ENCODE results near the gene SAMD8.
A peak's percentile ranks its signal among the peaks of the same experiment; 100 is the strongest.

SAMD8 gene

DNA sequence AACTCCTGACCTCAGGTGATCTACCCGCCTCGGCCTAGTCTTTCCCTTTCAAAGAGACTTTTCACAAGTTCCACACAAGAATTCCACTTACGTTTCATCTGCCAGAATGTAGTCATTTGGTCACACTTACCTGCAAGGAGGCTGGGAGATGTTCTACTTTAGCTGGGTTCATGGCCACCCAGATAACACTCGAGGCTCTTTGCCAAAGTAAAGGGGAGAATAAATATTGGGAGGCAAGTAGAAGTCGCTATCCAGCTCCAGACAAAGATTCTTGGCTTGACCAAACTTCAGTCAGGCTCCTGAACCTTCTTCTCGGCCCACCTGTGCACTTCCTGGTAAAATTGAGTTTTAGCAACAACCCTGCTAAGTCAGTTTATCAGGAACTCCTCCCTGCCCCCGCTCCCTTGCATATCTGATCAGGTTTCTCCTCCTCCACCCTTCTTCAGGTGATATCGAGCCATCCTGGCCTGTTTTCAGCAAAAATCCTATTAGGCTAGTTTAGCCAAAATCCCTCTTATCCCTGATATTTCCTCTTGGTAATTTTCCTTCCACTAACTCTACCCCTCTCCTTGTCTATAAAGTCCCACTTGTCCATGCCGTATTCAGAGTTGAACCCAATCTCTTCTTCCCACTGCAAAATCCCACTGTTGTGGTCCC is 25.1 kb upstream of the SAMD8 start:
- Histone ChIP-seq H3K27ac (ENCODE audit: low read depth, low read length) (no peak overlapping the region), H3K4me3 (ENCODE audit: low read depth, low read length) (no peak overlapping the region), H3K9me3 (ENCODE audit: control insufficient read depth, insufficient read depth, low read length) (no peaks in the 10 kb centered on the region), H3K27me3 (ENCODE audit: control insufficient read depth, insufficient read depth, low read length) (no peaks in the 10 kb centered on the region), H3K9ac (ENCODE audit: low read depth, low read length) (no peak overlapping the region), H3K4me1 (ENCODE audit: control insufficient read depth, insufficient read depth, low read length) (peaks cover 32% of the 10 kb centered on the region), H3K36me3 (ENCODE audit: control insufficient read depth, insufficient read depth, low read length) (no peaks in the 10 kb centered on the region)

DNA sequence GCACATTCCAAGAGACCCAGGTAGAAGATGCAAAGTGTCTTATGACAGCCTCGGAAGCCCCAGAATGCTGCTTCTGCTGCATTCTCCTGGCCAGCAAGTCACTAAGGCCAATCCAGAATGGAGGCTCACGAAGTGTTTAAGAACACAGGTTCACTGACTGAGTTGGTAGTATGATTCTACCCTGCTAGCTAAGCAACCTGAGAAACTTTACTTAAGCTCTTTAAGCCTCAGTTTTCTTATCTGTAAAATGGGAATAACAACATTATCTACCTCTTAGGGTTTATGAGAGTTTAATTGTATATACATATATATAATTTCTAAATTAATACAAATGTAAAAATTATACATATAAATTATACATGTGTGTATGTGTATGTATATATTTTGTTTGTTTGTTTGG is 22.8 kb upstream of the SAMD8 start:
- Histone ChIP-seq H3K4me1 (ENCODE audit: control insufficient read depth, insufficient read depth, low read length) (peaks cover 25% of the 10 kb centered on the region), H3K27me3 (ENCODE audit: control insufficient read depth, insufficient read depth, low read length) (no peaks in the 10 kb centered on the region), H3K9me3 (ENCODE audit: control insufficient read depth, insufficient read depth, low read length) (no peaks in the 10 kb centered on the region), H3K27ac (ENCODE audit: low read depth, low read length) (no peak overlapping the region), H3K4me3 (ENCODE audit: low read depth, low read length) (no peak overlapping the region), H3K9ac (ENCODE audit: low read depth, low read length) (no peak overlapping the region), H3K36me3 (ENCODE audit: control insufficient read depth, insufficient read depth, low read length) (no peaks in the 10 kb centered on the region)

DNA sequence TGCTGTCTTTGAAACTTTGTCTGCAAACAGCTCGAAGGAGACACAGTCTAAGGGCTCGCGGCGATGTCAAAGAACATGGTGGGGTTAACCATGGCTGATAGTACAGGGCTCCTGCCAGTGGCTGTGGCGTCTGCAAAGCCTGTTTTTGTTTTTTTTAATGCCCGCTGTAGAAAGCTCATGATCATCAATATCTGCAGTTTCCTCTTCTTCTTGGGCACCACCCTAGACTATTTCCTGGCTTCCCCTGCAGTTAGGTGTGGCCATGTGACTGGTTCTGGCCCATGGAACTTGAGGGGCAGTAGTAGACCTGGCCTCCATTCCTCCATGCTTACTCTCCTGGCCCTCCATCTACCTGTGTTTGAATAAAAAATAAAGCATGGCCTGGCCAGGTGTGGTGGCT is 21.8 kb upstream of the SAMD8 start:
- no peak overlapping the region for H3K9ac ChIP-seq (ENCODE audit: low read depth, low read length)
- H3K36me3 ChIP-seq (ENCODE audit: control insufficient read depth, insufficient read depth, low read length) = no peaks in the 10 kb centered on the region
- no peak overlapping the region for H3K27ac ChIP-seq (ENCODE audit: low read depth, low read length)
- H3K4me3 ChIP-seq (ENCODE audit: low read depth, low read length) = no peak overlapping the region
- H3K27me3 ChIP-seq (ENCODE audit: control insufficient read depth, insufficient read depth, low read length) = no peaks in the 10 kb centered on the region
- no peaks in the 10 kb centered on the region for H3K9me3 ChIP-seq (ENCODE audit: control insufficient read depth, insufficient read depth, low read length)
- H3K4me1 ChIP-seq (ENCODE audit: control insufficient read depth, insufficient read depth, low read length) = peaks cover 15% of the 10 kb centered on the region

DNA sequence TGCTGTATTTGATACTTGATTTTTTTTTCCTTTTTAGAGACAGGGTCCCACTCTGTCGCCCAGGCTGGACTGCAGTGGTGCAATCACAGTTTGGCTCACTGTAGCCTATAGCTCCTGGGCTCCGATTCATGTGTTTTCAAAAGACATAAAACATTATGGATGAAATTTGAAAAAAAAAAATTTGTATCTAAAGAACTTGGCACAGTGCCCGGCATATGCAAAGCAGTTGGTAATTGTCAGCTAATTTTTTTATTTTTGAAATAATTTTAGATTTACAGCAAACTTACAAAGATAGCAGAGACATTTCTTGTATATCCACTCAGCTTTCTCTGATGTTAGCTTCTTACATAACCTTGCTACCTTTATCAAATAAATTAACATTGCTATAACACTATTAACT is 20.3 kb upstream of the SAMD8 start:
- Histone ChIP-seq H3K27me3 (ENCODE audit: control insufficient read depth, insufficient read depth, low read length) (no peaks in the 10 kb centered on the region), H3K4me3 (ENCODE audit: low read depth, low read length) (no peak overlapping the region), H3K27ac (ENCODE audit: low read depth, low read length) (no peak overlapping the region), H3K9ac (ENCODE audit: low read depth, low read length) (no peak overlapping the region), H3K9me3 (ENCODE audit: control insufficient read depth, insufficient read depth, low read length) (no peaks in the 10 kb centered on the region), H3K4me1 (ENCODE audit: control insufficient read depth, insufficient read depth, low read length) (peaks cover 12% of the 10 kb centered on the region; the same call in 1 of the 2 replicates), H3K36me3 (ENCODE audit: control insufficient read depth, insufficient read depth, low read length) (no peaks in the 10 kb centered on the region)

DNA sequence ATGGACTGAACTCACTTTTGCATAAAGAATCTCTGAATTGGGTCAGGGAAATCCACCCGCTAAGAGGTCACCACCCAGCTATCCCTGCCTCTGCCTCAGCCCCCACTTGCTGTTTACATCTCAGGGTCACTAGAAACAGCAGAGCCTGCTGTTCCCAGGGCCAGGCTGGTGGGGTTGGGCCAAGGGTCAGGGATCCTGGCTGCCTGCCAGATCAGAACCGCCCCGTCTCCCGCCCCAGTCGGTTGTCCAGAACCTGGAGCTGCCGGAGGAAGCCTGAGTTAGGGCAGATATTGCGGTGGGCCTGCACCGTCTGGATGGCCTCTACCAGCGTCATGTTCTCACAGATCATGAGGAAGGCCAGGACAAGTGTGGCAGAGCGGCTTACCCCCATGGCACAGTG is 17.0 kb upstream of the SAMD8 start:
- Histone ChIP-seq H3K4me3 (ENCODE audit: low read depth, low read length) (no peak overlapping the region), H3K9me3 (ENCODE audit: control insufficient read depth, insufficient read depth, low read length) (no peaks in the 10 kb centered on the region), H3K27ac (ENCODE audit: low read depth, low read length) (no peak overlapping the region), H3K4me1 (ENCODE audit: control insufficient read depth, insufficient read depth, low read length) (0 out of 2 replicates have a peak, but pooled peaks cover 2% of the 10 kb centered on the region), H3K27me3 (ENCODE audit: control insufficient read depth, insufficient read depth, low read length) (no peaks in the 10 kb centered on the region), H3K36me3 (ENCODE audit: control insufficient read depth, insufficient read depth, low read length) (no peaks in the 10 kb centered on the region), H3K9ac (ENCODE audit: low read depth, low read length) (no peak overlapping the region)

DNA sequence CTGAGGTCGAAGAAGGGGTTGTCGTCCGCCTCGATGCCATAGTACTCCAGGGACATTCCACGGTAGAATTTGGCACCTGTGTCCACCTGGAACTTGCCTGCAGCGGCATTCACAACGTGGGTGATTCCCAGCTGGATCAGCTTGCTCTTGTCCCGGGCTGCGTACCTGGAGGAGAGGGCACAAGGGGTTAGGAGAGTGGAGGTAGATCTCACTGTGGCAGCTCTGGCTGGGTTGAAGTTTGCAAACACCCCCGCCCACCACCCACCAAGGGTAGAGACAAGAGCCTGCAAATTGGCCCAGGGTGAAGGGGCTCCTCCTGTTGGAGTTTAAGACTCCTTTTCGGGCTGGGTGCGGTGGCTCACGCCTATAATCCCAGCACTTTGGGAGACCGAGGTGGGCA is 15.8 kb upstream of the SAMD8 start:
- Histone ChIP-seq H3K9ac (ENCODE audit: low read depth, low read length) (no peak overlapping the region), H3K36me3 (ENCODE audit: control insufficient read depth, insufficient read depth, low read length) (no peaks in the 10 kb centered on the region), H3K27me3 (ENCODE audit: control insufficient read depth, insufficient read depth, low read length) (no peaks in the 10 kb centered on the region), H3K9me3 (ENCODE audit: control insufficient read depth, insufficient read depth, low read length) (no peaks in the 10 kb centered on the region), H3K27ac (ENCODE audit: low read depth, low read length) (no peak overlapping the region), H3K4me1 (ENCODE audit: control insufficient read depth, insufficient read depth, low read length) (peaks cover 11% of the 10 kb centered on the region), H3K4me3 (ENCODE audit: low read depth, low read length) (no peak overlapping the region)

DNA sequence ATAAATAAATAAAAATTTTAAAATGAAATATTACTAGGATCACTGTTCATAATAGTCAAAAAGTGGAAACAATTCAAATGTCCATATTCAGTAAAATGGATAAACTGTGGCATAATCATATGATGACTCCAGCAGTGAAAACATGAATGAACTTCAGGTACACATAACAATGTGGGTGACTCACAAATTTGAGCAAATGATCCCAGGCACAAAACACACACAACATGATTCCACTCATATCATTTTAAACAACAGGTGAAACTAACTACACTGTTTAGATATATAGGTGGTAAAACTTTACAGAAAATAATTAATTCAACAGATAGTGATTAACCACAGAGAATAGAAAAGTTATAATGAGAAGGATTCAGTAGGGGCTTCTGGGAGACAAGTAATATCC is 14.7 kb upstream of the SAMD8 start:
- H3K9me3 ChIP-seq (ENCODE audit: control insufficient read depth, insufficient read depth, low read length) = no peaks in the 10 kb centered on the region
- no peaks in the 10 kb centered on the region for H3K36me3 ChIP-seq (ENCODE audit: control insufficient read depth, insufficient read depth, low read length)
- H3K27ac ChIP-seq (ENCODE audit: low read depth, low read length) = no peak overlapping the region
- H3K4me3 ChIP-seq (ENCODE audit: low read depth, low read length) = no peak overlapping the region
- H3K4me1 ChIP-seq (ENCODE audit: control insufficient read depth, insufficient read depth, low read length) = peaks cover 15% of the 10 kb centered on the region
- no peaks in the 10 kb centered on the region for H3K27me3 ChIP-seq (ENCODE audit: control insufficient read depth, insufficient read depth, low read length)
- H3K9ac ChIP-seq (ENCODE audit: low read depth, low read length) = no peak overlapping the region

DNA sequence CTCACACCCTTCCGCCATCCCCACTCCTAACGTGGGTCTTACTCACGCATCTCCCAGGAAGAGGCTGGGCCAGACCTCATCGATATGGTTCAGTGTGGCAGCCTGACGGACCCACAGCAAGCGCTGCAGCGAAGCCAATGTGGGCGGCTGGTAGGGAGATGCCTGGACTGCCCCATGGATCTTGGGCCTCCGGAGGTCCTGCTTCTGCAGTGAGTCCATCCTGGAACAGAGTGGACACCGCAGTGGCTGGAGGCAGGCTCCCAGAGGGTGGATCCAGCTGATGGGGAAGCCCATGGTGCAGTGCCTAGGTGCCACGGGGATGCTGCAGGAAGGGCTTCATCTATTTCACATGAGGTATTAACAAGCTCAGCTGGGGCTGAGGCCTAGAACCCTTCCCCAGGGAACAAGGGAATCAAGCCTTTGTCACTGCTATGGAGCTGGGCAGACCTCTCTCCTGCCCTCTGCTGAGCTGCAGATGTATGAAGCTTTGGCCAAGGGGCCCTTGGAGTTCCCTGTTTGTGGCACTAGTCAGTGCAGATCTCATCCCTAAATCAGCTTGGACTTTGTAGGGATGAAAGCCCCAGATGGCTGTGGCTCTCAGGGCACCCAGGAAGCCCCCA is 13.7 kb upstream of the SAMD8 start:
- no peaks in the 10 kb centered on the region for H3K9me3 ChIP-seq (ENCODE audit: control insufficient read depth, insufficient read depth, low read length)
- H3K36me3 ChIP-seq (ENCODE audit: control insufficient read depth, insufficient read depth, low read length) = no peaks in the 10 kb centered on the region
- H3K4me3 ChIP-seq (ENCODE audit: low read depth, low read length) = no peak overlapping the region
- peaks cover 15% of the 10 kb centered on the region for H3K4me1 ChIP-seq (ENCODE audit: control insufficient read depth, insufficient read depth, low read length)
- H3K27me3 ChIP-seq (ENCODE audit: control insufficient read depth, insufficient read depth, low read length) = no peaks in the 10 kb centered on the region
- no peak overlapping the region for H3K27ac ChIP-seq (ENCODE audit: low read depth, low read length)
- no peak overlapping the region for H3K9ac ChIP-seq (ENCODE audit: low read depth, low read length)

DNA sequence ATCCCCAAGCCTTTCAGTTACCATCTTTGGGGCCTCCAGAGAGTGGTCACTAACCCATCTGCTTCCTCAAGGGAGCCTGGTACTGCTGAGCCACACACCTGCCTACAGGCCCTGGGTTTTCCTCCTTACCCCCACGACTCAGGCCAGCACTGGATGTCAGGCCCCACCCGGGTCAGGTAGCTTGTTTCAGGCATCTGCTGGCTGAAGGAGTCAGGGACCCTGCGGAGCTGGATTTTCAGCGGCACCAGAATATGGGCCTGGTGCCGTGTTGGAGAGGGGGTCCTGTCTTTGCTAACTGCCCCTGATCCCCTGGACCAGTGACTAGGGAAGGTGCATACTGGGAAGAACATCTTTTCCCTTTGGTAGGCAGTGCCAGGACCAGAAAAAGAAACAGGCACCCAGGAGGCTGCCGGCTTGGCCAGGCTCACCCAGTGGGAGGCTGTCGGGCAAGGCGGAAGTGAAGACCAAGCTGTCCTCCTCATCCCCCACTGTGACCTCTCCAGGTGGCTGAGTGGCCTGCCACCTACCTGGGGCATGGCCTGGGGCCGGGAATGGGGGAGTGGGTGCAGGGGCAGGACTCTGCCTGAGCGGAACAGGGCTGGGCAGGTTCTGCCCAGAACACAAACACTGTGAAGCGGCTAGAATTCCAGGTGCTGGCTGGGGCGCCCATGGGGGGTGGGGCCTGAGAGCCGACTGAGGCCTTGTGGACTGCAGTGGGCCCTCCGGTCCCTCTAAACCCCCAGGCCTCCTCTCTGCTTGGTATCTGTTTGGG is 12.4 kb upstream of the SAMD8 start:
- H3K36me3 ChIP-seq (ENCODE audit: control insufficient read depth, insufficient read depth, low read length) = no peaks in the 10 kb centered on the region
- H3K4me1 ChIP-seq (ENCODE audit: control insufficient read depth, insufficient read depth, low read length) = peaks cover 15% of the 10 kb centered on the region
- no peak overlapping the region for H3K27ac ChIP-seq (ENCODE audit: low read depth, low read length)
- H3K27me3 ChIP-seq (ENCODE audit: control insufficient read depth, insufficient read depth, low read length) = no peaks in the 10 kb centered on the region
- no peak overlapping the region for H3K4me3 ChIP-seq (ENCODE audit: low read depth, low read length)
- H3K9ac ChIP-seq (ENCODE audit: low read depth, low read length) = no peak overlapping the region
- H3K9me3 ChIP-seq (ENCODE audit: control insufficient read depth, insufficient read depth, low read length) = no peaks in the 10 kb centered on the region

DNA sequence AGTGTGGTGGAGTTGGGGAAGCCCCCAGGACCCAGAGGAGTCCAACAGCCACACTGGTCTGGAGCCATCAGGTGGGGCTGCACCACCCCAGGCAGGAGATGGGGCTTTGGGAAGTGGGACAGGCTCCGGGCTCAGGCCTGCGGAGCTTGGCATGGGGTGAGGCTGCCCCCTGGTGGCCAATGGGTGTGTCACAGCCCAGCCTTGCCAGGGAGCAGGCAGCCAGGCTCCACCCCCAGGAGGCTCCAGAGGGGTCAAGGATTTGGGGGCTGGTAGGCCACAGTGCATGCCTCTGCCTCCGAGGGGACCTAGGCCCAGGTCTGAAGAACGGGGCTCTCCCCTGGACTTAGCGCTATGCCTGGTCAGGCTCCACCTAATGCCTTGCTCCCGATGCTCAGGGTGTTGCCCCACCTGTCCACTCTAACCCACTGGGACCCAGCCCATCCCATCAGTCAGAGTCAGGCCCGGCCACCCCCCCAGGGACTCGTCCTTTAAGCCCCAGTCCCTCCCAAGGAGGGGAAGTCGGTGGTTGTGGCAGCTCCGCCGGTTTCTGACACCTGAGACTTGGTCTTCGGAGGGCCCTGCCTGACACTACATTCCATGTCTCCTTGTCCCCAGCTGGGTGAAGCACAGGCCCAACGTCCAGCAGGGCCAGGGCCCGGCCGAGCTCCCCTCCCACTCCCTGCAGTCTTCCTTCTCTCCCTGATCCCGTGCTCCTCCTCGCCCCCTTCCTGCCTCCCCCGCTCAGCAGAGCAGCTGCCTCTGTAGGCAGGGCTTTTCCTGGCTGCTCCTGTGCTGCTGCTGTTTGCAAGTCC is 11.3 kb upstream of the SAMD8 start:
- Histone ChIP-seq H3K4me1 (ENCODE audit: control insufficient read depth, insufficient read depth, low read length) (peaks cover 15% of the 10 kb centered on the region), H3K27ac (ENCODE audit: low read depth, low read length) (peak overlapping the region; percentile 63), H3K36me3 (ENCODE audit: control insufficient read depth, insufficient read depth, low read length) (no peaks in the 10 kb centered on the region), H3K9me3 (ENCODE audit: control insufficient read depth, insufficient read depth, low read length) (no peaks in the 10 kb centered on the region), H3K9ac (ENCODE audit: low read depth, low read length) (no peak overlapping the region), H3K27me3 (ENCODE audit: control insufficient read depth, insufficient read depth, low read length) (no peaks in the 10 kb centered on the region), H3K4me3 (ENCODE audit: low read depth, low read length) (no peak overlapping the region)

Data from HUES48 (cell line).